ENCODE data around the gene ILK.

ILK gene

DNA sequence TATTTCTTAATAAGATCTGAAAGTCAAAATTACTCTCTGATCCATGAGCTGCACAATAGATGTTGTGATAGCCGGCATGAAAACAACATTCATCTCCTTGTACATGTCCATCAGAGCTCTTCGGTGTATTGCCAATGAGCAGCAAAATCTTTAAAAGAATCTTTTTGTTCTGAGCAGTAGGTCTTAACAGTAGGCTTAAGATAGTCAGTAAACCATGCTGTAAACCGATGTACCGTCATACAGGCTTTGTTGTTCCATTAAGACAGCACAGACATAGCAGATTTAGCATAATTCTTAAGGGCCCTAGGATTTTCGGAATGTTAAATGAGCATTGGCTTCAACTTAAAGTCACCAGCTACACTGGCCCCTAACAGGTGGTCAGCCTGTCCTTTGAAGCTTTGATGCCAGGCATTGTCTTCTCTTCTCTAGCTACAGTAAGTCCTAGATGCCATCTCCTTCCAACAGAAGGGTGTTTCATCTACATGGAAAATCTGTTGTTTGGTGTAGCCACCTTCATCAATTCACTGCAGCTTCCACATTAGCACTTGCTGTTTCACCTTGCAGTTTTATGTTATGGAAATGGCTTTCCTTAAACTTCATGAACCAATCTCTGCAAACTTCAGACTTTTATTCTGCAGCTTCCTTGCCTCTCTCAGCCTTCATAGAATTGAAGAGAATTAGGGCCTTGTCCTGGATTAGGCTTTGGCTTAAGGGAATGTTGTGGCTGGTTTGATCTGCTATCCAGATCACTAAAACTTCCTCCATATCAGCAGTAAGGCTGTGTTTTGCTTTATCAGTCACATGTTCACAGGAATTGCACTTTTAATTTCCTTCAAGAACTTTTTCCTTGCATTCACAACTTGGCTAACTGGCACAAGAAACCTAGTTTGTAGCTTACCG is 28.5 kb upstream of the ILK start:
- DNase-seq (ENCODE audit: low spot score), result no peak

DNA sequence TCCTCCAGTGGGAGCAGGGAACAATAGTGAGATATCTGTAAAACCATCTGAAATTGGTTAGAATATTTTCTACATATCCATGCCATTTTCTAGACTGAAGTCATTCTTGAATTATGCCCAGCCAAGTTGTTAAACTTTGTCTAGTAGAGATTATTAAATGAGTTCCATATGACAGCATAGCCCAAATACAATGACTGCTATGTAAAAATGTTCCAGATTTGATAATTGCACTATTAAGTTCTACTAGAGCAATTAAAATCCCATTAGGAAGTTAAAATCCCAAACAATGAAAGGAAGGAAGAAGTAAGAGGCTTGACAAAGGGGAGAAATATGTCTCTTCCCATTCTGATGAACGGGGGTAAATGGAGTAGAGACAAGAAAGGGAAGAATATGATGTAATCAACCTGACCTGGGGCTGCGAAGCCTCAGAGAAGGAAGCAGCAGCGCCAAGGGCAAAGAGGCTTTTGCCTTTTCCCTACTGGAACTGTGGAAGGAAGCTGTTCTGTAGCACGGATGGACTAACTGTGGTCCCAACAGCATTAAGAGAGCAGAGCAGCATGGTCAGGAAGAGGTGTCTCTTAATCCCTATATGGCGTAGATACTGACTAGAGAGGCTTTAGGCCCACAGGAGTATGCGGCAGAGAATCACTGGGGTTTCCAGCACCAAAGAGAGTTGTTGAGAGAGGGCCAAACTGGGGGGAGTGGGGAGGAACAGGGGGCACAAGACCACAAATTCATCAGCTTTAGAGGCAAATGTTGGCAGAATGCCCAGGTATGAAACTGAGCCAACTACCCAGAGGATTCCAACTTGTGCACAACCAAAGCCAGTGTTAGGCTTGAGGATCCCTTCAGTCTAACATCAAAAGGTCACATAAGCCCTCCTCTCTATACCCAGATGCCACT is 26.9 kb upstream of the ILK start:
- DNase-seq (ENCODE audit: low spot score), result peak; percentile 44

DNA sequence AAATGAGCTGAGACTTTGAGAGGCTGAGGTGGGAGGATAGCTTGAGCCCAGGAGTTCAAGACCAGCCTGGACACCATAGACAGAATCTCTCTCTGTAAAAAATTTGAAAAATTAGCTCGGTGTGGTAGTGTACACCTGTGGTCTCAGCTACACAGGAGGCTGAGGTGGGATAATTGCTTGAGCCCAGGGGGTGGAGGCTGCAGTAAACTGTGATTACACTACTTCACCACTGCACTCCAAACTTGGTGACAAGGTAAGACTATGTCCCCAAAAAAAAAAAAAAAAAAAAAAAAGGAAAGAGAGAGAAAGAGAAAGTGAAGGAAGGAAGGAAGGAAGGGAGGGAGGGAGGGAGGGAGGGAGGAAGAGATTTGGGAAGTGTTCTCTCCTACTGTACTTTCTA is 25.4 kb upstream of the ILK start:
- no peak for DNase-seq (ENCODE audit: low spot score)

DNA sequence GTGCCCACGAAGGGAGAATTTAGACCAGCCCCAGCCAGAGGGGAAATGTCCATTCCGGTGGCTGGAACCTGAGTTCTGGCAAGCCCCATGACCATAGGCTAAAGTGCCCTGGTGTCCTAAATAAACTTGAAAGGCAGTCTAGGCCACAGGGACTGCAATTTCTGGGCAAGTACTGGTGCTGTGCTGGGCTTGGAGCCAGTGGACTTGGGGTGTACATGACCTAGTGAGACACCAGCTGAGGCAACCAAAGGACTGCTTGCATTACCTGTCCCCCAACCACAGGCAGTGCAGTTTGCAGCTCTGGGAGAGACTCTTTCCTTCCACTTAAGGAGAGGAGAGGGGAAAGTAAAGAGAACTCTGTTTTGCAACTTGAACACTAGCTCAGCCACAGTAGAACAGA is 23.9 kb upstream of the ILK start:
- no peak for DNase-seq (ENCODE audit: low spot score)

DNA sequence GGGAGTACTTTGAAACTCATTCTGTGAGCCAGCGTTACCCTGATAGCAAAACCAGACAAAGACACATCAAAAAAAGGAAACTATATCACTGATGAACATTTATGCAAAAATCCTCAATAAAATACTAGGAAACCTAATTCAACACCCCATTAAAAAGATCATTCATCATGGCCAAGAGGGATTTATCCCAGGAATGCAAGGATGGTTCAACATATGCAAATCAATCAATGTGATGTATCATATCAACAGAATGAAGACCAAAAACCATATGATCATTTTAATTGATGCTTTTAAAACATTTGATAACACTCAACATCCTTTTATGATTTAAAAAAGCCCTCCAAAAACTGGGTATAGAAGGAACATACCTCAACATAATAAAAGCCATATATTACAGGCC is 20.0 kb upstream of the ILK start:
- no peak for DNase-seq (ENCODE audit: low spot score)

DNA sequence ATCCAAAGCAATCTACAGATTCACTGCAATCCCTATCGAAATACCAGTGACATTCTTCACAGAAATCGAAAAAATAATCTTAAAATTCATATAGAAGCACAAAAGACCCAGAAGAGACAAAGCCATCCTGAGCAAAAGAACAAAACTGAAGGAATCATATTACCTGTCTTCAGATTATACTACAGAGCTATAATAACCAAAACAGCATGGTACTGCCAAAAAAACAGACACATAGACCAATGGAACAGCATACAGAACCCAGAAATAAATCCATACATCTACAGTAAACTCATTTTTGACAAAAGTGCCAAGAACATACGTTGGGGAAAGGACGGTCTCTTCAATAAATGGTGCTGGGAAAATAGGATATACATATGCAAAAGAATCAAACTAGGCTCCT is 19.0 kb upstream of the ILK start:
- DNase-seq (ENCODE audit: low spot score), result no peak

DNA sequence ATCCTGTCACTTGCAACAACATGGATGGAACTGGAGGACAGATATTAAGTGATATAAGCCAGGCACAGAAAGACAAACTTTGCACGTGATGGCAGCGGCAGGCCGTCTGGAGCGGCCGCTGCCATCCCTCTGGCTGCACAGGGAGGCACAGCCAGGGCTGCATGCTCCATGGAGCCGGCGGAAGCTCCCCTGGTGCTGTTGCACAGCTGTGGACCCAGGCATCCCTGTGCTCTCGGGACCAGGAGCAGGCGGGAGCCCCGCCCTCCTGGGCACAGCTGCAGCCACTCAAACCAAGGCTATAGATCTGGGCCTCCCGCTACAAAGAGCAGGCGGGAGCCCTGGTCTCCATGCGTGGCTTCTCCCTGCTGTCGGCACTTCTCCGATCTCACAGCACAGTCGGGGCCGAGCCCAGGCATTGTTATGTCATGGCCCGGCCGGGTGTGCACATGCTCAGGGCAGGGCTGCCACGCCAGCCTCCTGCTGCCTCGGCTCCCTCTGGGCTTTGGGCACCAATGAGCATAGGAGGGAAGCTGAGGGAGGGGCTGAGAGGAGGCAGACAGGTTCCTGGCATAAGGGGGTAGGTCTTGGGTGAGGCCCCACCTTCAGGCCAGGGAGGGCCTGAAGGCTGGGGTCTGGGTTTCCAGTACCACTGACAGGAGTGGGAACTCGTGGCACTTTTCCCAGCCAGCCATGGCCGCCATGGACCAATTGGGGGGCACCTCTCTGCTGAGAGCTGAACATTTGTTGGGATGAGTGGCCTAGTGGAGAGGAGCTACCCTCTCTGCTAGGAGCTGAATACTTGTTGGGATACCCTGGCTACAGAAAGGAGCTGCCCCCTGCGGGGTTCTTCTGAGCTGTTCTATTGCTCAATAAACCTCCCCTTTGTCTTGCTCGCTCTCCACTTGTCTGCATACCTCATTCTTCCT is 16.9 kb upstream of the ILK start:
- DNase-seq (ENCODE audit: low spot score), result no peak

DNA sequence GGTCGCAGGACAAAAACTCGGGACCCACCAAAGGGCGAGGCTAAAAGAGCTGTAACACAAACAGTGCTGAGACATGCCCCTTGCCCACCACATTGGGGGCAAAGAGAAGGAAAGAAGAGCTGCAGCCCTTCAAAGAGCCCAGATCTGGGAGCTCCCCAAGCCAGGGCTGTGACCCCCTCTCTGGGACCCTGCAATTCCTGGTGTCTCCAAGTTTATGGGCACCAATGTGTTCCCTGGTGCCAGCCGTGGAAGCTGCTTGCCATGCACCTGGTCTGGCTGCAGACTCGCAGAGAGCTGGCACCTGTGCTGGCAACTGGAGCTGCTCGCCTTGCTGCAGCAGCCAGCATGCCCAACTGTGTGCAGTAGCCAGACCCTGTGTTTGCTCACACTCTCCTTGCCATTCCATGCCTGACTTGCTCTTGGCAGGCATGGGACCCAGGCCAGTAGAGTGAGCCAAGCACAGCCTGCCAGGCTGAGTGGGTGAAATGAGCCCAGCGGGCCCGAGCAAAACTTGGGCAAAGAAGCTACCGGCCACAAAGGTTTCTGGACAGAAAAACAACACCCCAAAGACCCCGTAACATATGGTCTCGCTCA is 16.1 kb upstream of the ILK start:
- peak; percentile 83 for DNase-seq (ENCODE audit: low spot score)

DNA sequence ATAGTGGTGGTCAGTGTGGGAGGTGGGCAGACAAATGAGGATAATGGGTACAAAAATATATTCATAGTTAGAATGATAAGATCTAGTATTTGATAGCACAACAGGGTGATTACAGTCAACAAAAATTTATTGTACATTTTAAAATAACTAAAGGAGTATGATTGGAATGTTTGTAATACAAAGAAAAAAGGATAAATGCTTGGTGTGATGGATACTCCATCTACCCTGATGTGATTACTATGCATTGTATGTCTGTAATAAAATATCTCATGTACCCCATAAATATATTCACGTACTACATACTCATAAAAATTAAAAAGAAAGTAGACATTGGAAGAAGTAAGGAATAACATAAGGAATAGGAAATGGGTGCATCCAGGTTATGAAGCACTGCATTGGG is 15.6 kb upstream of the ILK start:
- no peak for DNase-seq (ENCODE audit: low spot score)

DNA sequence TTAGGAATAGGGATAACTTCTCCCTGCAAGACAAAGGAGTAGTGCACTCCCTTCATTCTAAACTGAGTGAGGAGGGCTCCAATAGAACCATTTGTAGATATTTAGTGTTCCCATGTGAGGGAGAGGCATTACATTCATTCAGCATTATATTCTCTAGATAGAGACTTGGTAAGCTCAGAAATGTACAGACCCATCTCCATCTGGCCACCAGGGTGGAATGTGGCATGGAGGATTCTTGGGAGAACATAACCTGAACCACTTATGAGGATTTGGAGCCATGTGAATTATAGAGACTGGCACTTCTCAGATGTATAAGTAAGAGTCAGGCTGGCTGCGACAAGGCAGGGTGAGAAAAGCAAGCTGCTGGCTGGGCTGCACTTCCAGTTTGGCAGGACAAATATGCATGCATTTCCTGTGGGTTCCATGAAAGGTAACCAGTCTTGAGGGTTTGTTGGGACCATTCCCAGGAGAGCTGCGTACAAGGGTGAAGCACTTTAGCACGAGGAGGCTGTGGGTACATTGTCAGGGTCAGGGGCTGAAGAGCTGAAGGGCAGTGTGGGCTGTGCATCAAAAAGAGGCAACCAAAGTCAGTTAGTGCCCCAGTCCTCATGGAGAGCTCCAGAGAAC is 9.3 kb upstream of the ILK start:
- no peak for DNase-seq (ENCODE audit: low spot score)

DNA sequence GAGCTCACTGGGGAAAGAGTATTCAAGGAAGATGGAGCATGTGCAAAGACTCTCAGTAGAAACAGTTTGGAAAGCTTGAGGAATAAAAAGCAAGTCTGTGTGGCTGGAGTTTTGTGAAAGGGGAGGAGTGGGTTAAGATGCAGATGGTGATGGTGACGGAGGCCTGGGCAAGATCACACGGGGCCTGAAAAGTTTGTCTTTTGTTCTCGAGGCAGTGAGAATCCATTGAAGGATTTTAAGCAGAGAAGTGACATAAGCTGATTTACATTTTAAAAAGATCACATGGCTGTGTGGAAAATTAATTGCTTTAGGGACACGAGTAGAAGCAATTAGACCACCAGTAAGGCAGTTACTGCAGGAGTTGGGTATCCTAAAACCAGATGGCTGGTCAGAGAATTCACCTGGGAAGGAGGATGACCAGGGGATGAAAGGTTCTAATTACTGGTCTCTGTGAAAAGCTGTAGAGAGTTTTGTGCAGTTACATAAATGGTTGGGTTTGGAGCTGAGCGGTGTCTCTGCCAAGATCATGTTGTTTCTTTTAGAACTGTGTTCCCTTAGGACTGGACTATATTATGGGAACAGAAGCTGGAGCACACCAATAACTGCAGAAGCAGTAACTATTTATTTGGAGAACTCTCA is 7.2 kb upstream of the ILK start:
- peak; percentile 21 for DNase-seq (ENCODE audit: low spot score)

DNA sequence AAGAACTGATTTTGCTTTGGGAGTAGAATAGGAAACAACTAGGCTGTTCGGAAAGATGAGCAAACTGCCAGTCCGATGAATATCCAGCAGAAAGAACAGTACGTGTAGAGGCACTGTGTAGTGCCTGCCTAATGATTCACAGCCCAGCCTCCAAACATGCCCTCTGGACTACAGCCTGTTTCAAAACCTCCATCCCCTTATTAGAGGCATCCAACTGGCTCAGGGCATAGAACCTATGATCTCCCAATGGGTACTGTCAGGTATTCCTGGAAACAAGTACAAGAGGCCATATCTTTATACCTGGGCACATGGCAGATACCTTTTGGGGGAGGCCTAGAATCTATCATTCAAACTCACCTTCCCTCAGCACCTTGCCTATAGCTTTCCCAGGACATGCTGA is 5.0 kb upstream of the ILK start:
- DNase-seq (ENCODE audit: low spot score), result no peak

DNA sequence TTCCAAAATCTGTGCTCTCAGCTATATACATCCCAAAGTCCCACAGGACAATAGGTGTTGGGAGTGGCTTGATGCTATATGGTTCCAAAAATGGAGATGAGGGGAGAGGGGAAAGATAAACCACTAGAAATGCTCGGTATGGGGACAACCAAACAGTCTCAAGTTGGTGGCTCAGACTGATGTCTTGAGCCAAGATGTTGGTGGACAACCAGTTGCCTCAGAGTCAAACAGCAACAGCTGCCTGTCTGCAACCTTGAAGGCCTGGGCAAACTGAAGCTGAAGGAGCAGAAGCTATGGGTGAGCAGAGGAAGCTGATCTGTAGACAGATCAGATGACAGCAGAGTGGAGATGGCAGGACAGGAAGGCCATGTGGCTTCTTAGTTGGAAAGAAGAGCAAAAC is 4.1 kb upstream of the ILK start:
- DNase-seq (ENCODE audit: low spot score), result no peak

DNA sequence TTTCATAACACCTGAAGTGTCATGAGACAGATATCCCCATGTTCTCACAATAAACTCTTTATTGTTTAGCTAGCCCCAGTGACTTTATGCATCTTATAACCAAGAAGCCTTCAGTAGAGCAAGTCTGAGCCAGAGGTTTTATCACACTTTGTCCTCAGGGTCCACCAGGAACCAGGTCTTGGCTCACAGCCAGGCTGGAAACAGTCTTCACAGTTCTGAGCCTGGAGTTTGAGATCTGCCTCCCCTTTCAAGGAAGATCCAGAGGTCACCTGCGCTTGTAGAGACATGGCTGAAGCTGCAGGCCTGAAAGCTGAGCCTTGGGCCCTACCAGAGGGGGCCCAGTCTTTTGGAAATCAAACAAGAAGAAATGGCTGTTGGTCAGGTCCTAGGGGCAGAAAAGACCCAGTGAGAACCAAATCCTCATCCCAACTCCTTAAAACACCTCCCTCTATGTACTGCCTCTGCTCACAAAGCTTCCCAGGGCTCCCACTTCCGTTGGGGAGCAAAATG is 3.6 kb upstream of the ILK start:
- no peak for DNase-seq (ENCODE audit: low spot score)

DNA sequence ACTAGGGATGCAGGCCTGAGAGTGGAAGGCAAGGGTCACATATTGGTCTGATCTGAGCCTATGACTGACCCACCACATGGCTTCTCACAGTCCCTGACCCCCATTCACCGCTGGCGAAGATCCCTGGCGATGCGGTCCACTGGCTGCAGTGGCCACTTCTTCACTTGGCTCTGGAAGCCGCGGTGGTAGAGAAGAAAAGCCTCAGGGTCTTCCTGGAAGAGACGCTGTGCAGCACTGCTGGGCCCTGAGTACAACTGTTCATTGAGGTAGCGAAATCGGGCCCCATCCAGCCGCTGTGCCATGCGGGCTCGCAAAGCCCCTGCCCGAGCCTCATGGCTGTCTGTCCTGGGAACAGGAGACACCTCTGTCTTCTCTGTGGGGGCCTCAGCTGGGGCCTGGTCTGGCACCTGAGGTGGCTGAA is 2.5 kb upstream of the ILK start:
- DNase-seq (ENCODE audit: low spot score), result no peak

DNA sequence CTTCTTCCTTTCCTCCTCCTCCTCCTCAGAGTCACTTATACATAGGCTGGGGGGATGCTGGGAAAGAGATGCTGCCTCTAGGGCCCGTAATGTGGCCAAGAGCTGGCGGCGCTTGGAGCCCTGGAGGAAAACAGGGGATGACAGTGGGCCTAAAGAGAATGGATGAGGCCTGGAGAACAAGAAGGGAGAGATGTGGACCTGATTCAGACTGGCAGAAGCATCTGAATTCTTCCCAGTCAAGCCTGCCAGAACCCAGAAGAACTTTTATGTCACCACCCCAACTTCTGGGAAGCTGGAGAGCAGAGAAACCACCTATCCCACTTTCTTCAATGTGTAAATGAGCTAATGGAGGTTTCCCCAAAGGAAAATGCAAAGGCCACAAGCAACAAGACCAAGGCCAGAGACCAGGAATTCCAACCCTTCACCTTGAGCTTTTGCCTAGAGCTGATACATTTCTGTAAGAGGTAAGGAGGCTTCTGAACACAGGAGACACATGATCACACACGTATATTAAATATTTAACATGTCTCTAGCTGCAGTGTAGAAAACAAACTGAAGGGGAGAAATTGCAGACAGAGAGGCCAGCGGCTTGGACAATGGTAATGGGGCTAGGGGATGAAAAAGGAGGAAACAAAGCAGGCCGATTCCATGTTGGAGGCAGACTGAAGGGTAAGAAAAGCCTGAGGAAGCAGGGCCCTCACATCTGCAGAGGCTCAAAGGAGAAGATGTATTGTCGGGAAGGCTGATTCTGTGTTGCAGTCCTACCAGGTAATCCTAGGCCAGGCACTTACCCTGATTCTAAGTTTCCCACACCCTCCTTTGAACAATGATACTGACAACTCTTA is 1.3 kb upstream of the ILK start:
- DNase-seq (ENCODE audit: low spot score), result no peak

DNA sequence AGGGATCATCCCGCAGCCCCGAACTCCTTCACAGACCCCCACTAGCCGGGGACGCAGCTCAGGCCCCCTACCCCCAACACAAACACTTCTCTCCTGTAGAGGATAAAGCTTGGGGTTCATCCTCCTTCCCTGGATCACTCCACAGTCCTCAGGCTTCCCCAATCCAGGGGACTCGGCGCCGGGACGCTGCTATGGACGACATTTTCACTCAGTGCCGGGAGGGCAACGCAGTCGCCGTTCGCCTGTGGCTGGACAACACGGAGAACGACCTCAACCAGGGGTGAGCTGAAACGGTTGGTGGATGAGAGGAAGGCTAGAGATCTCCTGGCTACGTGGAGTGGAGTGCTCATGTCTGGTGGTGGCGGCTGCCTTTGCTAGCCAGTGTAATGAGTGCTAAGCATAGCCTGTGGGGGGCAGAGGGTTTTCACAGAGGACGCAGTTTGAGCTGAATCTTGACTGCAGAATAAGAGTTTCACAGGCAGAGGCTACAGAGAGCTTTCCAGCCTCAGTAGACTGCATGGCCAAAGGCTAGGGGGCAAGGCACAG is 580 bp downstream of the ILK start:
- peak; percentile 77 for DNase-seq (ENCODE audit: low spot score)

DNA sequence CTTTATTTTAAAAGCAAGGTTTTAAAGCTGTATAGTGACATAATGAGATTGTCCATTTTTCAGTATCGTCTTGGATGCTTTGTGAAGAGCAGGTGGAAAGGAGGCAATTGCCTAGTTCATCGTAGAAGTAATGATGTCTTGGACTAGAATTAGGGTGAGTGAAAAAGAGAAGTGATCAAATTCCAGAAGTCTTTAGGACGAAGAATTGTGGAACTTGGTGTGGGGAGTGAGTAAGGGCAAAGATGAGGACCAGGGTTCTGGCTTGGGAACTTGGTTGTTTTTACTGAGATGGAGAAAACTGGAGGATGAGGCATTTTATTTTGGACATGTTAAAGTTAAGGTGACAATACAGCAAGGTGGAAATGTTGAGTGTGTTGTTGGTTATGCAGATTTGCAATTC is 1.2 kb downstream of the ILK start:
- no peak for DNase-seq (ENCODE audit: low spot score)
